Measurements from ENCODE around the gene CDHR3. TPM values are rescaled to one million over a fixed set of nuclear protein-coding genes. Genes with fewer than 3 reads are reported as not detected.

The CDHR3 gene
- total and polyA plus RNA-seq, 9 of the 15 experiments (the other 6 are each of a cell fraction or from before 2014, with no cell fraction given) = 0.03 to 0.66 (median 0.24) TPM; not detected in 1

GRCh38 chr7:106071999-106072714, 109.1 kb downstream of the CDHR3 start (continued):
- TF ChIP-seq POU5F1 (IDR thresholded peaks at IDR 0.05; ENCODE audit: borderline replicate concordance, low read depth, low read length, partially characterized antibody) (no peak), ESRRB (CRISPR knock-in tag; IDR thresholded peaks at IDR 0.05; ENCODE audit: borderline replicate concordance) (no peak), ZNF512 (tag; IDR thresholded peaks at IDR 0.05) (no peak), ILF3 (IDR thresholded peaks at IDR 0.05; ENCODE audit: borderline replicate concordance) (0 out of 2 replicates have a peak, but pooled peaks have one; percentile 25), NR4A1 (CRISPR knock-in tag; IDR thresholded peaks at IDR 0.05) (no peak), NR4A1 (tag; IDR thresholded peaks at IDR 0.05) (peak; percentile 81), ZNF140 (CRISPR knock-in tag; IDR thresholded peaks at IDR 0.05) (no peak), MAX (CRISPR knock-in tag; IDR thresholded peaks at IDR 0.05) (no peak), NFIX (CRISPR knock-in tag; IDR thresholded peaks at IDR 0.05; ENCODE audit: low read depth) (peak; percentile 35; the same call in 1 of the 2 replicates), BRD9 (IDR thresholded peaks at IDR 0.05; ENCODE audit: low read depth, partially characterized antibody) (no peak), RCOR1 (IDR thresholded peaks at IDR 0.05; ENCODE audit: borderline replicate concordance in 1 of 2, low read depth in 2 of 2, low read length in 2 of 2) (peak; percentile 88 to 99), CREB1 (IDR thresholded peaks at IDR 0.05) (peak; percentile 52; the same call in 1 of the 2 replicates), CREB1 (CRISPR knock-in tag; IDR thresholded peaks at IDR 0.05) (no peak), ADNP (tag; IDR thresholded peaks at IDR 0.05) (peak; percentile 63; the same call in 1 of the 2 replicates), ZNF586 (CRISPR knock-in tag; conservative IDR thresholded peaks at IDR 0.05) (no peak), ZNF324 (CRISPR knock-in tag; IDR thresholded peaks at IDR 0.05) (no peak), DPF2 (IDR thresholded peaks at IDR 0.05) (peak; percentile 99), PBX2 (CRISPR knock-in tag; IDR thresholded peaks at IDR 0.05; ENCODE audit: low read depth) (peak; percentile 74), PBX2 (tag; conservative IDR thresholded peaks at IDR 0.05; ENCODE audit: low read depth) (peak; percentile 100), MTA3 (IDR thresholded peaks at IDR 0.05; ENCODE audit: borderline replicate concordance) (peak; percentile 87), CTCFL (IDR thresholded peaks at IDR 0.05; ENCODE audit: borderline replicate concordance, insufficient read depth, low read depth, low read length, poor library complexity, severe bottlenecking) (no peak), SMARCA4 (IDR thresholded peaks at IDR 0.05) (peak; percentile 100), NCOR1 (IDR thresholded peaks at IDR 0.05) (peak; percentile 95)

Data from K562 (cell line).